GM12878 (cell line): ENCODE measurements around the gene FASTK.

ENCODE experiments used
- CHD1 ChIP-seq: IDR thresholded peaks from 2 replicates; pipeline ENCODE4 v1.6.1; 2012; ENCODE audit warnings: low read depth, low read length, improper control_type of control experiment
- EP300 ChIP-seq, 2 experiments: fragments of 150-350 bp in 1 of 2; IDR thresholded peaks; 2 replicates each; pipeline ENCODE4 v1.6.1; 2011 to 2012; ENCODE audit warnings: low read depth in 2 of 2, low read length in 2 of 2, borderline replicate concordance in 1 of 2, improper control_type of control experiment in 1 of 2, inconsistent platforms in 1 of 2; ENCODE audit not compliant: control insufficient read depth in 1 of 2

- TF ChIP-seq EP300 (IDR thresholded peaks at IDR 0.05; ENCODE audit: borderline replicate concordance in 1 of 2, control insufficient read depth in 1 of 2, low read depth in 2 of 2, low read length in 2 of 2) (no peak), CHD1 (no peak)
Measured at GRCh38 chr7:151116603-151117440, 36.2 kb upstream of the FASTK start.
